ENCODE results near the gene RIOX2. TPM values are rescaled to one million over a fixed set of nuclear protein-coding genes. Genes with fewer than 3 reads are reported as not detected.

RIOX2 gene
- polyA plus RNA-seq, 3 donors, result 15.3 to 18.7 (median 18.3) TPM

DNA sequence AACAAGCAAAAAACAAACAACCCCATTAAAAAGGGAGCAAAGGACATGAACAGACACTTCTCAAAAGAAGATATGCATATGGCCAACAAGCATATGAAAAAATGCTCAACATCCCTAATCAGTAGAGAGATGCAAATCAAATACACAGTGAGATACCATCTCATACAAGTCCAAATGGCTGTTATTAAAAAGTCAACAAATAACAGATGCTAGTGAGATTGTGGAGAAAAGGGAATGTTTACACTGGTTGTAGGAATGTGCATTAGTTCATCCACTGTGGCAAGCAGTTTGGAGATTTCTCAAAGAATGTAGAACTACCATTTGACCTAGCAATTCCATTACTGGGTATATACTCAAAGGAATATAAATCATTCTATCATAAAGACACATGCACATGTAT, 44.5 kb downstream of the RIOX2 start:
- H3K9me3 ChIP-seq (replicated peaks in 1 of 2; ENCODE audit: control insufficient read depth in 1 of 2, insufficient read depth in 1 of 2, low read length in 2 of 2), result no peaks in the 10 kb centered on the region
- Mint-ChIP-seq H3K27ac (no peak overlapping the region), H3K27me3 (ENCODE audit: low read depth in 3 of 3) (no peaks in the 10 kb centered on the region), H3K4me1 (no peaks in the 10 kb centered on the region), H3K9me3 (peaks cover 0 to 3% (median 2%) of the 10 kb centered on the region in 7 donors), H3K36me3 (peaks cover 63 to 77% of the 10 kb centered on the region in 2 donors), H3K4me3 (no peak overlapping the region)
- no peak overlapping the region for H3K9ac ChIP-seq (ENCODE audit: insufficient read depth, low read length, poor library complexity, severe bottlenecking)
- intact Hi-C loops (cut with micrococcal nuclease), result no loop called here
- no peak overlapping the region for H2AFZ ChIP-seq (ENCODE audit: insufficient read depth, low read depth, low read length, poor library complexity, severe bottlenecking)
- no peaks in the 10 kb centered on the region for H4K20me1 ChIP-seq (ENCODE audit: insufficient read depth, low read length)
- H3K4me3 ChIP-seq (replicated peaks in 1 of 3; ENCODE audit: low read depth in 2 of 3, low read length in 3 of 3), result no peak overlapping the region
- H3K27ac ChIP-seq (ENCODE audit: low read depth in 1 of 2, low read length in 2 of 2), result no peak overlapping the region
- no peaks in the 10 kb centered on the region for H3K79me2 ChIP-seq (ENCODE audit: insufficient read depth, low read length)
- H3K4me2 ChIP-seq (replicated peaks; ENCODE audit: extremely low read depth, low read length, poor library complexity, severe bottlenecking), result no peak overlapping the region
- H3K27me3 ChIP-seq (ENCODE audit: control insufficient read depth in 2 of 2, insufficient read depth in 2 of 2, low read length in 2 of 2), result no peaks in the 10 kb centered on the region
- peaks cover 22 to 63% of the 10 kb centered on the region in 2 donors for H3K36me3 ChIP-seq (replicated peaks in 1 of 2; ENCODE audit: control insufficient read depth in 1 of 2, insufficient read depth in 2 of 2, low read length in 2 of 2)
- no peaks in the 10 kb centered on the region for H3K4me1 ChIP-seq (ENCODE audit: control insufficient read depth in 1 of 2, insufficient read depth in 2 of 2, low read length in 2 of 2)
- DNase-seq, result no peak
- TF ChIP-seq, protein P1, sequence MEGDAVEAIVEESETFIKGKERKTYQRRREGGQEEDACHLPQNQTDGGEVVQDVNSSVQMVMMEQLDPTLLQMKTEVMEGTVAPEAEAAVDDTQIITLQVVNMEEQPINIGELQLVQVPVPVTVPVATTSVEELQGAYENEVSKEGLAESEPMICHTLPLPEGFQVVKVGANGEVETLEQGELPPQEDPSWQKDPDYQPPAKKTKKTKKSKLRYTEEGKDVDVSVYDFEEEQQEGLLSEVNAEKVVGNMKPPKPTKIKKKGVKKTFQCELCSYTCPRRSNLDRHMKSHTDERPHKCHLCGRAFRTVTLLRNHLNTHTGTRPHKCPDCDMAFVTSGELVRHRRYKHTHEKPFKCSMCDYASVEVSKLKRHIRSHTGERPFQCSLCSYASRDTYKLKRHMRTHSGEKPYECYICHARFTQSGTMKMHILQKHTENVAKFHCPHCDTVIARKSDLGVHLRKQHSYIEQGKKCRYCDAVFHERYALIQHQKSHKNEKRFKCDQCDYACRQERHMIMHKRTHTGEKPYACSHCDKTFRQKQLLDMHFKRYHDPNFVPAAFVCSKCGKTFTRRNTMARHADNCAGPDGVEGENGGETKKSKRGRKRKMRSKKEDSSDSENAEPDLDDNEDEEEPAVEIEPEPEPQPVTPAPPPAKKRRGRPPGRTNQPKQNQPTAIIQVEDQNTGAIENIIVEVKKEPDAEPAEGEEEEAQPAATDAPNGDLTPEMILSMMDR (IDR thresholded peaks at IDR 0.05), result no peak

DNA sequence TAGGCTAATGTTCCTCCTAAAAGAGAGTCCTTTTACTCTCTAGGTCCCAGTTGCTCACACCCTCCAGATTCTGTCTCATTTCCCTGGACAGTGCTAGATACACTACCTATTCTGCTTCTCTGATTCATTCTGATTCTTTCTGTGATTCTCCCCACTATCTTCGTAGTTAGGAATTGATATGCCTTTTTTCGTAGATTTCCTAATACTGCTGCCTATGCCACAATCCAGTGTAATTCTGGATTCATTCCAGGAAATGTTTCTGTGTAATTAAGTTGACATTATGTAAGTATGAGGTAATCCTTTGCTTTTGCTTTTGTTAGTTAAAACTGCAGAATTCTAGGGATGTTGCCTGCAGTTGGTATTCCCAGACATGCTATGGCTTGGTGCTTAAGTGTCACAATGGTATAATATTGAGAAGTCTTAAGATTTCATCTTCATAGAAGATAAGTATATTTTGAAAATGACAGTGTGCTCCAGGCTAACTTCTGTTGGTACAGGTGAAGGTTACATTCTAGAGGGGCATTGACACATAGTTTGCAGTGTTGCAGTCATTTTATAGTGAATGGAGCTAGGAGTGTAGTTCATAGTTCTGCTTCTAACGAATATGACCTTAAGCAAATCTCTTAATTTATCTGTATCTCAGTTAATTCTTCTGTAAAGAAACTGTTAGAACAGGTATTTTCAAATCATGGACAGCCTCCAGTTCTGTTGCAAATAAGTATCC, 54.3 kb downstream of the RIOX2 start:
- Histone ChIP-seq H4K20me1 (ENCODE audit: insufficient read depth, low read length) (no peaks in the 10 kb centered on the region), H3K4me2 (replicated peaks; ENCODE audit: extremely low read depth, low read length, poor library complexity, severe bottlenecking) (no peak overlapping the region), H3K79me2 (ENCODE audit: insufficient read depth, low read length) (no peaks in the 10 kb centered on the region), H3K27ac (ENCODE audit: low read depth in 1 of 2, low read length in 2 of 2) (no peak overlapping the region), H3K4me1 (ENCODE audit: control insufficient read depth in 1 of 2, insufficient read depth in 2 of 2, low read length in 2 of 2) (no peaks in the 10 kb centered on the region), H2AFZ (ENCODE audit: insufficient read depth, low read depth, low read length, poor library complexity, severe bottlenecking) (no peak overlapping the region), H3K27me3 (ENCODE audit: control insufficient read depth in 2 of 2, insufficient read depth in 2 of 2, low read length in 2 of 2) (no peaks in the 10 kb centered on the region), H3K4me3 (replicated peaks in 1 of 3; ENCODE audit: low read depth in 2 of 3, low read length in 3 of 3) (no peak overlapping the region), H3K36me3 (replicated peaks in 1 of 2; ENCODE audit: control insufficient read depth in 1 of 2, insufficient read depth in 2 of 2, low read length in 2 of 2) (peaks cover 44 to 87% of the 10 kb centered on the region in 2 donors), H3K9me3 (replicated peaks in 1 of 2; ENCODE audit: control insufficient read depth in 1 of 2, insufficient read depth in 1 of 2, low read length in 2 of 2) (no peaks in the 10 kb centered on the region), H3K9ac (ENCODE audit: insufficient read depth, low read length, poor library complexity, severe bottlenecking) (no peak overlapping the region)
- Mint-ChIP-seq H3K27me3 (ENCODE audit: low read depth in 3 of 3) (no peaks in the 10 kb centered on the region), H3K4me3 (no peak overlapping the region), H3K36me3 (peaks cover 79 to 80% of the 10 kb centered on the region in 2 donors), H3K27ac (peak overlapping the region in 1 of 7 donors; percentile 13), H3K4me1 (peaks cover 14% of the 10 kb centered on the region), H3K9me3 (peaks cover 0 to 1% (median 0%) of the 10 kb centered on the region in 7 donors)
- DNase-seq, result no peak
- WGBS (ENCODE audit: insufficient coverage), result no CpG with 5 or more reads among the region's 3 CpGs
- TF ChIP-seq, protein P1 (IDR thresholded peaks at IDR 0.05), result no peak
- intact Hi-C loops (cut with micrococcal nuclease), result no loop called here

Data from CD14-positive monocyte (primary cell).